GM12891 (cell line): Measurements from ENCODE around the gene DDA1.

ENCODE experiments used
- PAX5 ChIP-seq: IDR thresholded peaks from 2 replicates; pipeline ENCODE4 v1.6.1; 2011; ENCODE audit warnings: low read length, moderate library complexity, mild to moderate bottlenecking; ENCODE audit not compliant: insufficient read depth, severe bottlenecking
- POLR2A ChIP-seq: IDR thresholded peaks from 2 replicates; pipeline ENCODE4 v1.6.1; 2011; ENCODE audit warnings: low read depth, low read length, control low read depth
- POLR2AphosphoS5 ChIP-seq: IDR thresholded peaks from 2 replicates; pipeline ENCODE4 v1.6.1; 2011; ENCODE audit warnings: low read depth, low read length, control low read depth
- POU2F2 ChIP-seq: IDR thresholded peaks from 2 replicates; pipeline ENCODE4 v1.6.1; 2011; ENCODE audit warnings: low read depth, mild to moderate bottlenecking, control low read depth, low read length, moderate library complexity
- SPI1 ChIP-seq: IDR thresholded peaks from 2 replicates; pipeline ENCODE4 v1.6.1; 2011; ENCODE audit warnings: low read depth, low read length, control low read depth
- TAF1 ChIP-seq: IDR thresholded peaks from 2 replicates; pipeline ENCODE4 v1.6.1; 2011; ENCODE audit warnings: low read depth, low read length, control low read depth

DNA sequence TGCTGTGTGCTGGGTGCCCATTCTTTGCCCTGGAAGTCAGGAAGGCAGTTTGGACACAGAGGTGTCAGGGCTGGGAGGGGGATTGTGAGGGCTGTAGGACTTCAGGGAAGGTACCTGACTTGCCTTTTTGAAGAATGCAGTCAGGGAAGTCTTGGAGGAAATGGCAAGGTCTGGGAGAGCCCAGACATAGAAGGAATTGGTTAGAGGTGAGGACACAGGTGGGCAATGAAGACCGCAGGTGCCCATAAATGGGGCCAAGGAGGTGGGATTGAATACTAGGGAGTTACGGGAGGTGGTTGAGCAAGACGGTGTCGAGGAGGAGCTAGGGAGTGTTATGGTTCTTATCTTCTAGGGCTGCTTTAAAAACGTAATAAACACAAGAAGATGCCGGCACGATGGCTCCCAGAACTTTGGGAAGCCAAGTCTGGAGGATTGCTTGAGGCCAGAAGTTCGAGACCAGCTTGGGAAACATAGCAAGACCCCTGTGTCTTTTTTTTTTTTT is 1.4 kb upstream of the DDA1 start:
- TF ChIP-seq POLR2A (no peak), POLR2AphosphoS5 (no peak), POU2F2 (no peak), TAF1 (no peak), SPI1 (no peak), PAX5 (no peak)
